ENCODE measurements around the gene SLC27A2.

Gene SLC27A2

DNA sequence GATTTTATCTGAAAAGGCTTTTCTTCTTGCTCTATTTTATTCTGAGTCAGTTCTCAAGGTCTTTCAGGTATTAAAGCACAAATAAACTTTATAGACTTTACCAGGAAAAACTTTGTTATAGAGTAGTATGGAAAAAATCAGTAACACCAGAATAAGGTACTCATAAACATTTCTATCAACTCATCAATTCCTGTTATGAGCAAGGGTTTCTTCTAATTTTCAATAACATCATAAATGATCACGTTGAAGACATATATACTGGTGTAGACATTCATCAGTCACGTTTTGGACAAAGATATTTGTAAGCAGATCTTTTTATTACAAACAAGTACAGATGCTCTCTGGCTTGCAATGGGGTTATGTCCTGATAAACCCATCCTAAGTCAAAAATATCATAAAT lies 93.1 kb downstream of the SLC27A2 start:
- DNase-seq (ENCODE audit: low read depth), result no peak

- no peak for DNase-seq (ENCODE audit: low read depth)
Measured at GRCh38 chr15:50275908-50276307, 93.9 kb downstream of the SLC27A2 start.

DNA sequence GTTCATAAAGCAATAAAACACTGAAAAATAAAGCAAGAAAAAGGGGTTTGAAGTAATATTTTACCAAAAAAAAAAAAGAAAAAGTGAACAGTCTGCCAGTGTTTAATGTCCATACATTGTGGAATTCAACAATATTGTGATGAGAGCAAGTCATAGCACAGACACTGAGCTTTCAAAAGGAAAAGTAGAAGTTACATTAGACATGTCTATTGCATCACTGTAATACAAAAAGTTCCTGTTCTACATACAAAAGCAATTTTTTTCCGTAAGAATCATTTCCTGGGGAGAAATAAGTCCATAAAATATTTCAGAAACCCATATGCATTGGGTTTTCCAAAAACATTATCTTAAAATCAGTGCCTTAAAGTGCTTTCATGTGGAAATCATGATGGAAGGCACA lies 95.4 kb downstream of the SLC27A2 start:
- DNase-seq (ENCODE audit: low read depth), result no peak

DNA sequence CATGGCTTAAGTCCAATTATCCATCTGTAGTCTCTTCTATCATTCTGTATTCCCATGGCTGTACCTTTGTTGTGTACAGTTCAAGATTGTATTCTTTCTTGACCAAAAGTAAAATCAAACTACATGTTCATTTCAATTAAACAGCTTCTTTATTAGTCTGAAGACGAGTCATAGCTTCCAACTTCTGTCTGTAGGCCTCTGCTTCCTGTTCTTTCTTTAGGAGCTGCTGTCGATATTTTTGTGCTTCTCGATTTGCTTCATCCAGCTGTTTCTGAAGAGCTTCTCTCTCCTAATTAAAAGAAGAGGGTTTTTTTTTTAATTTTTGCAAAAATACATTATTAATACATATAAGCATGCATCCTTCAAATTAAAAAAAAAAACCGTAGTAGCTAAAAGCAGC lies 96.5 kb downstream of the SLC27A2 start:
- no peak for DNase-seq (ENCODE audit: low read depth)

DNA sequence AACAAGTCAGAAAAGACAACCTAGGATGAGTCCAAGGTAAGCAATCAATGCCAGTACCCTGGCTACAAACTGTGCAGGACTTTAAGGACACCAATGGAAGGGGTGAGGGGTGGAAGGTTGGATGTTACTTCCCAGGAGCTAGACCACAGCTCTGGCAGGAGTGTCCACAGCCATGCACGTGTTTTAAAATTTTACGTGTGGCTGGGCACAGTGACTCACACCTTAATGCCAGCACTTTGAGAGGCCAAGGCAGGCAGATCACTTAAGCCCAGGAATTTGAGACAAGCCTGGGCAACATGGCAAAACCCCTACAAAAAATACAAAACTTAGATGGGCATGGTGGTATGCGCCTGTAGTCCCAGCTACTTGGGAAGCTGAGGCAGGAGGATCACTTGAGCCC lies 98.3 kb downstream of the SLC27A2 start:
- DNase-seq (ENCODE audit: low read depth), result no peak

DNA sequence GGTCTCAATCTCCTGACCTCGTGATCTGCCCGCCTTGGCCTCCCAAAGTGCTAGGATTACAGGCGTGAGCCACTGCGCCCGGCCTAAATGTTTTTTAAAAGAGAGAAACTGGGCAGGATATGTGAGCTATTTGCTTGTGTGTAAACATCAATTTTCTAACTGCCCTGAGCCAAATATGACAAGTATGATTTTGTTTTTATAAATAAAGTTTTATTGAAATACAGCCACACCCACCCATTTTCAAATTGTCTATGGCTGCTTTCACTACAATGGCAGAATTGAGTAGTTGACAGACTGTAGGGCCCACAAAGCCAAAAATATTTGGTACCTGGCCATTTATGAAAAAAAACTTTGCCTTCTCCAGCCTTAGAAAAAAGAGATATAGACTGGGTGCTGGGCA lies 99.4 kb downstream of the SLC27A2 start:
- no peak for DNase-seq (ENCODE audit: low read depth)

Data from fibroblast of the conjunctiva (primary cell).